HepG2 (cell line): Measurements from ENCODE around the gene PTAFR.

Experiments
- ZIK1 ChIP-seq: sonication (generic); formaldehyde crosslinking; IDR thresholded peaks from 2 replicates; pipeline ENCODE4 v1.5.0; 2020; ENCODE audit warnings: mild to moderate bottlenecking, low read depth, missing genetic modification reagents, borderline replicate concordance
- TF ChIP-seq, protein P1 (sequence below): sonication (generic); formaldehyde crosslinking; IDR thresholded peaks from 2 replicates; pipeline ENCODE4 v1.8.1; 2023; ENCODE audit warnings: missing genetic modification reagents, inconsistent platforms, borderline replicate concordance

DNA sequence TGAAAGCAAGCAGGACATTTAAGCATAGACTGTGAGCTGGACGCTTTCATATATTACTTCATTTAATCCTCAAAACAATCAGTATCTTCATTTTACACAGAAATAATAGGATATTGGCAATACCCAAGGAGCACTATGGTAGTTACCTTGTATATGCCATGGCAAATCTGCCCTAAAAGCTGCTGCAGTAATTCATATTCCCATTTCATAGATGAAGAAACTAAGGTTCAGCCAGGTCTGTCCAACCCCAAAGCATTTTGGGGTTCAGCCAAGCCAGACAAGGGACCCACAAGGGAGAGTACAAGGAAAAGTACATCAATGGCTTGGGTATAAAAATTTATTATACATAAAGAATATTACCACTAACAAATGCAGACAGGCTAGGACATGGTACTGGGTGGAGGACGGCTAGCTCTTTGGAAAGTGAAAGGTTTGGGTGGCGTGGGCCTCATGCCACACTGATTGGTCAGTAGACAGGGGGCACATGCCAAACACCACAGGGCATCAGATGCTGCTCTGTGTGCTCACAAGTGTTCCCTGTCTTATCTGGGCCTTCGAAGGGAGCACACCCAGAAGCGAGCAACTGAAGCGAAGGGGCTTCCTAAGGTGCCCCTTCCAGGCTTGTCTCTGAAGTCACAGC is 23.9 kb upstream of the PTAFR start:
- TF ChIP-seq ZIK1 (CRISPR knock-in tag), result no peak
- TF ChIP-seq, protein P1, sequence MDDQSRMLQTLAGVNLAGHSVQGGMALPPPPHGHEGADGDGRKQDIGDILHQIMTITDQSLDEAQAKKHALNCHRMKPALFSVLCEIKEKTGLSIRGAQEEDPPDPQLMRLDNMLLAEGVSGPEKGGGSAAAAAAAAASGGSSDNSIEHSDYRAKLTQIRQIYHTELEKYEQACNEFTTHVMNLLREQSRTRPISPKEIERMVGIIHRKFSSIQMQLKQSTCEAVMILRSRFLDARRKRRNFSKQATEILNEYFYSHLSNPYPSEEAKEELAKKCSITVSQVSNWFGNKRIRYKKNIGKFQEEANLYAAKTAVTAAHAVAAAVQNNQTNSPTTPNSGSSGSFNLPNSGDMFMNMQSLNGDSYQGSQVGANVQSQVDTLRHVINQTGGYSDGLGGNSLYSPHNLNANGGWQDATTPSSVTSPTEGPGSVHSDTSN (CRISPR knock-in tag), result no peak
